PFSK-1 (cell line): ENCODE measurements around the gene PIK3R3.

Experiments used
- FOXP2 ChIP-seq: optimal IDR thresholded peaks from 2 replicates; pipeline ENCODE3; 2011; ENCODE audit warnings: borderline replicate concordance, control low read depth, inconsistent platforms; ENCODE audit not compliant: insufficient read depth; ENCODE audit errors: extremely low read length, extremely low read depth
- POLR2AphosphoS5 ChIP-seq: IDR thresholded peaks from 2 replicates; pipeline ENCODE4 v1.6.1; 2012; ENCODE audit warnings: low read depth, mild to moderate bottlenecking, control low read depth, low read length, moderate library complexity
- REST ChIP-seq, 2 experiments: IDR thresholded peaks; 2 replicates each; pipeline versions ENCODE4 v1.6.1 to v1.8.0; 2011 to 2012; ENCODE audit warnings: low read depth in 2 of 2, low read length in 2 of 2, control low read depth in 1 of 2, inconsistent platforms in 1 of 2, mild to moderate bottlenecking in 1 of 2, moderate library complexity in 1 of 2; ENCODE audit not compliant: insufficient read depth in 1 of 2
- SIN3A ChIP-seq: IDR thresholded peaks from 2 replicates; pipeline ENCODE4 v1.6.1; 2012; ENCODE audit warnings: mild to moderate bottlenecking, low read length, moderate library complexity, borderline replicate concordance; ENCODE audit not compliant: insufficient read depth
- TAF1 ChIP-seq: IDR thresholded peaks from 2 replicates; pipeline ENCODE4 v1.6.1; 2012; ENCODE audit warnings: low read length, control low read depth, borderline replicate concordance; ENCODE audit not compliant: insufficient read depth

Gene PIK3R3

DNA sequence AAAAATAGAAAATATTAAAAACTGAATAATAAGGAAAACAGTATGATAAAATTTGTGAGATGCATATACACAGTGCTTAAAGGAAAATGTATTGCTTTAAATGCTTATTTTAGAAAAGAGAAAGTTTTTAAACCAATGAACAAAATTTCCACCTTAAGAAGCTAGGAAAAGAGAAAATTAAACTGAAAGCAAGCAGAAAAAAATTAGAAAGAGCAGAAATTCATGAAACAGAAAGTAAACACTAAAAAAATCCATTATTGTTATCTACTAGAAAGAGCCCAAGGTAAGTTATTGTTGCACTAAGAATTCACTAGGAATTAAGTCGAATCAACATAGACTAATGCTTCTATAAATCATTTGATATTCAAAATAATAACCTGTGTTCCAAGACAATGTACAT lies 67.7 kb downstream of the PIK3R3 start:
- TF ChIP-seq SIN3A (no peak), POLR2AphosphoS5 (no peak), TAF1 (no peak), REST (IDR thresholded peaks at IDR 0.05; ENCODE audit: insufficient read depth in 1 of 2, low read depth in 2 of 2, low read length in 2 of 2) (no peak), FOXP2 (no peak)

GRCh38 chr1:46062651-46063319 lies 69.6 kb downstream of the PIK3R3 start:
- TF ChIP-seq POLR2AphosphoS5 = no peak
- TF ChIP-seq FOXP2 = no peak
- TF ChIP-seq TAF1 = no peak
- no peak for TF ChIP-seq SIN3A
- TF ChIP-seq REST (IDR thresholded peaks at IDR 0.05; ENCODE audit: insufficient read depth in 1 of 2, low read depth in 2 of 2, low read length in 2 of 2) = no peak

DNA sequence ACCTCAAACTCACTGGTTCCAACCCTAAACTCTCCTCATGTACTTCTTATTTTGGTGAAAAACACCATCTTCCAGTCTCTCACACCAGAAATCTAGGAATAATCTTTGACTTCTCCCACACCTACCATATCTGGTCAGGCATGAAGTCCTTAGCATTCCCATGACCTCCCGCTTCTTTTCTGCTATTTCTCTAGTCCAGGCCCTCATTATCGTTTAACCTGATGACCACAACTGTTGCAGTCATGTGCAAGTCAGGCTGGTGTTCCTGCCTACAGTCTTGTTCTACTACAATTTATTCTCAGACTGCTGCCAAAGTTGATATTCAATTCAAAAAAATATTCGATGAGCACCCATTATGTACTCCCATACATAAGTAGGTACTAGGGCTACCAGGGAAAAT lies 71.3 kb downstream of the PIK3R3 start:
- no peak for TF ChIP-seq TAF1
- no peak for TF ChIP-seq SIN3A
- TF ChIP-seq POLR2AphosphoS5 = no peak
- TF ChIP-seq FOXP2 = no peak
- TF ChIP-seq REST (IDR thresholded peaks at IDR 0.05; ENCODE audit: insufficient read depth in 1 of 2, low read depth in 2 of 2, low read length in 2 of 2) = no peak

DNA sequence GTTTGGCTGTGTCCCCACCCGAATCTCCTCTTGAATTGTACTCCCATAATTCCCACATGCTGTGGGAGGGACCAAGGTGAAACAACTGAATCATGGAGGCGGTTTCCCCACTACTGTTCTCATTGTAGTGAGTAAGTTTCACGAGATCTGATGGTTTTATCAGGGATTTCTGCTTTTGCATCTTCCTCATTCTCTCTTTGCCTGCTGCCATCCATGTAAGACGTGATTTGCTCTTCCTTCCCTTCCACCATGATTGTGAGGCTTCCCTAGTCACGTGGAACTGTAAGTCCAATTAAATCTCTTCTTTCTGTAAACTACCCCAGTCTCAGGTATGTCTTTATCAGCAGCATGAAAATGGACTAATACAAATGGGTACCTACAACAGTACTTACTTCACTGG lies 73.5 kb downstream of the PIK3R3 start:
- TF ChIP-seq POLR2AphosphoS5 (no peak), FOXP2 (no peak), SIN3A (no peak), REST (IDR thresholded peaks at IDR 0.05; ENCODE audit: insufficient read depth in 1 of 2, low read depth in 2 of 2, low read length in 2 of 2) (no peak), TAF1 (no peak)

- TF ChIP-seq TAF1 = no peak
- TF ChIP-seq SIN3A = no peak
- TF ChIP-seq REST (IDR thresholded peaks at IDR 0.05; ENCODE audit: insufficient read depth in 1 of 2, low read depth in 2 of 2, low read length in 2 of 2) = no peak
- no peak for TF ChIP-seq POLR2AphosphoS5
- TF ChIP-seq FOXP2 = no peak
Observed at GRCh38 chr1:46057781-46058180, 74.6 kb downstream of the PIK3R3 start.
